GM12878 (cell line): Measurements from ENCODE around the gene CCR7. TPM values are rescaled to one million over a fixed set of nuclear protein-coding genes. Genes with fewer than 3 reads are reported as not detected.
A peak's percentile ranks its signal among the peaks of the same experiment; 100 is the strongest.

Source experiments
- BHLHE40 ChIP-seq, 2 experiments: fragments of 450-650 bp in 1 of 2; IDR thresholded peaks; 2 replicates each; pipeline ENCODE4 v1.6.1; 2011 to 2017; ENCODE audit warnings: low read depth in 2 of 2, borderline replicate concordance in 1 of 2, improper control_type of control experiment in 1 of 2, low read length in 1 of 2, mild to moderate bottlenecking in 1 of 2
- CHD2 ChIP-seq: IDR thresholded peaks from 2 replicates; pipeline ENCODE4 v1.6.1; 2011; ENCODE audit warnings: low read depth, low read length, improper control_type of control experiment, borderline replicate concordance
- EED ChIP-seq: sonication (generic); IDR thresholded peaks from 2 replicates; pipeline ENCODE4 v1.6.1; 2016; ENCODE audit warnings: antibody characterized with exemption, low read depth
- FOXM1 ChIP-seq: IDR thresholded peaks from 2 replicates; pipeline ENCODE4 v1.6.1; 2012; ENCODE audit warnings: low read depth, mild to moderate bottlenecking, inconsistent platforms, low read length, moderate library complexity
- MYC ChIP-seq: IDR thresholded peaks from 2 replicates; pipeline ENCODE4 v1.6.1; 2011; ENCODE audit warnings: mild to moderate bottlenecking, low read length, moderate library complexity, inconsistent platforms; ENCODE audit not compliant: insufficient read depth, insufficient replicate concordance, insufficient read length, severe bottlenecking
- NFXL1 ChIP-seq: fragments of 450-650 bp; IDR thresholded peaks from 2 replicates; pipeline ENCODE4 v1.6.1; 2017; ENCODE audit warnings: antibody characterized with exemption, mild to moderate bottlenecking, borderline replicate concordance
- POLR2A ChIP-seq: IDR thresholded peaks from 2 replicates; pipeline ENCODE4 v1.6.1; 2011; ENCODE audit warnings: low read depth, mild to moderate bottlenecking, low read length
- SREBF1 ChIP-seq: IDR thresholded peaks from 2 replicates; pipeline ENCODE4 v1.6.1; 2012; ENCODE audit warnings: mild to moderate bottlenecking, low read length
- SUPT20H ChIP-seq: IDR thresholded peaks from 2 replicates; pipeline ENCODE4 v1.6.1; 2011; ENCODE audit warnings: low read depth, mild to moderate bottlenecking, low read length, moderate library complexity, borderline replicate concordance; ENCODE audit not compliant: control insufficient read depth
- YBX1 ChIP-seq: fragments of 450-650 bp; IDR thresholded peaks from 2 replicates; pipeline ENCODE4 v1.6.1; 2016; ENCODE audit warnings: antibody characterized with exemption
- ZNF384 ChIP-seq: IDR thresholded peaks from 2 replicates; pipeline ENCODE4 v1.6.1; 2012; ENCODE audit warnings: low read depth, mild to moderate bottlenecking, low read length, improper control_type of control experiment, borderline replicate concordance
- ZSCAN29 ChIP-seq: fragments of 450-650 bp; IDR thresholded peaks from 2 replicates; pipeline ENCODE4 v1.6.1; 2017; ENCODE audit warnings: mild to moderate bottlenecking, moderate library complexity
- polyA plus RNA-seq, 11 experiments: library from polyadenylated mRNA; depleted of rRNA in 4 of 11; unstranded in 6 of 11; stranded (reverse) in 5 of 11; fragments of >200 nt; fragmentation: Nextera tagmentation in 4 of 11; fragmentation: Illumina TruSeq in 1 of 11; extraction: Ambion mirVana in 4 of 11; extraction: Trizol in 1 of 11; gene quantifications; 1 replicate in 1 of 11; 2 replicates in 10 of 11; pipeline versions ENCODE4 v1.2.1 to v1.2.3, GENCODE V29; 2011 to 2016; ENCODE audit warnings: inconsistent platforms in 2 of 11, missing spikeins in 2 of 11, low read depth in 1 of 11
- total RNA-seq, 4 experiments: library from RNA; depleted of rRNA in 3 of 4; stranded (reverse); fragments of >200 nt in 3 of 4; fragmentation: Illumina TruSeq in 1 of 4; extraction: Trizol in 1 of 4; gene quantifications; 2 replicates each; pipeline versions ENCODE4 v1.2.1 to v1.2.3, GENCODE V29; 2013 to 2021
- TF ChIP-seq, protein P1 (sequence below): IDR thresholded peaks from 2 replicates; pipeline ENCODE4 v1.6.1; 2012; ENCODE audit warnings: mild to moderate bottlenecking, low read depth, low read length
- TF ChIP-seq, protein P2 (sequence below), 3 experiments: IDR thresholded peaks in 2 of 3; conservative IDR thresholded peaks in 1 of 3; 2 replicates each; pipeline ENCODE4 v1.5.1; 2011; ENCODE audit warnings: low read depth in 3 of 3, low read length in 3 of 3, mild to moderate bottlenecking in 3 of 3, control low read depth in 2 of 3, moderate library complexity in 2 of 3, inconsistent platforms in 1 of 3, mixed read lengths in 1 of 3; ENCODE audit not compliant: control insufficient read depth in 2 of 3, insufficient read depth in 1 of 3; ENCODE audit errors: extremely low read depth in 1 of 3
- TF ChIP-seq, protein P3 (sequence below): fragments of 450-650 bp; IDR thresholded peaks from 2 replicates; pipeline ENCODE4 v1.6.1; 2018; ENCODE audit warnings: mild to moderate bottlenecking, low read depth, moderate library complexity; ENCODE audit not compliant: partially characterized antibody
- TF ChIP-seq, protein P4 (sequence below): IDR thresholded peaks from 2 replicates; pipeline ENCODE4 v1.6.1; 2012; ENCODE audit warnings: low read depth, low read length, improper control_type of control experiment
- TF ChIP-seq, protein P5 (sequence below): fragments of 450-650 bp; conservative IDR thresholded peaks from 2 replicates; pipeline ENCODE4 v1.6.1; 2017; ENCODE audit warnings: mild to moderate bottlenecking, moderate library complexity

The CCR7 gene
- total and polyA plus RNA-seq, 10 of the 15 experiments (the other 5 are each of a cell fraction or from before 2014, with no cell fraction given), result 131 to 1,171 (median 260) TPM

DNA sequence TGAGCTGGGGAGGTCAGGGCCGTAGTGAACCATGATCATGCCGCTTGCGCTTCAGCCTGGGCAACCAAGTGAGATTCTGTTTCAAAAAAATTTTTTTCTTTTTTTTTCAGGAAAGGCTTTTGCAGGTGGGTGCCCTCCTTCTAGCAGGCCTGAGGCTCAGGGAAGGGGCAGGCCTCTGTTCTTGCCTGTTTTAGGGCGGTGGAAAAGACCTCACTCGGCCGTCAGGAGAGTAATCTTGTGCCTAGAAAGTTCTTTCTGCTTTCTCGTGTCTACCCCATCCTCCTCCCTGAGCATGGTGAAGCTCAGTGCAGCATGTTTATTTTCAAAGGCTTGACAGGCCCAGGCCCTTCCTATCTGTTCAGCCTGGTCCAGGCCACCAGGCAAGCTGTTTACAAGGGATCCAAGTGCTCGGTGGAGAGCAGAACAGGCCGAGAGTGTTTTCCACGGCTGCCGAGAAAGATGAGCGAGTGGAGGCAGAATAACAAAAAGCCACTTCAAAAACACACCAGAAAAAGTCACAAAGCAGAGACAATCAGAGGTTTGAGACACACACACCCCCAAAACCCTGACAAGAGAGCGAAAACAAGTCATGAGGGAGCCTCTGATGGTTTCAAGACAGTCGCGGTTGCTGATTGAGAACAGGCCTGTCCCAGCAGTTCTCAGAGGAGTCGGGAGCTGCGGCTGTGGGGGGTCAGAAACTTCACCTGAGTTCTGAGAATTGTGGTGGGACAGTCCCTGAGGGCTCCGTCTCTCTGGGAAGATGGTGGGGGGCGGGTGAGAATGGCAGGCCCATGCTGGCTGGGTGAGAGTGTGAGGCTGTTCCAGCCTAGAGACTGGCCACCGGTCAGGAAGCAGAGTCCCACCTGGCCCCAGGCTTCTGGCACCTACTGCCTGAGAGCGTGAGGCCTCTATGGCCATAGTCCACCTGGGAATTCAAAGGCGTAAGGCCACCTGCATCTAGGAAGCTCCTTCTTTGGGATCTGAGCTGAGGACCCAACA is 37.5 kb upstream of the CCR7 start (continued):
- TF ChIP-seq, protein P1, sequence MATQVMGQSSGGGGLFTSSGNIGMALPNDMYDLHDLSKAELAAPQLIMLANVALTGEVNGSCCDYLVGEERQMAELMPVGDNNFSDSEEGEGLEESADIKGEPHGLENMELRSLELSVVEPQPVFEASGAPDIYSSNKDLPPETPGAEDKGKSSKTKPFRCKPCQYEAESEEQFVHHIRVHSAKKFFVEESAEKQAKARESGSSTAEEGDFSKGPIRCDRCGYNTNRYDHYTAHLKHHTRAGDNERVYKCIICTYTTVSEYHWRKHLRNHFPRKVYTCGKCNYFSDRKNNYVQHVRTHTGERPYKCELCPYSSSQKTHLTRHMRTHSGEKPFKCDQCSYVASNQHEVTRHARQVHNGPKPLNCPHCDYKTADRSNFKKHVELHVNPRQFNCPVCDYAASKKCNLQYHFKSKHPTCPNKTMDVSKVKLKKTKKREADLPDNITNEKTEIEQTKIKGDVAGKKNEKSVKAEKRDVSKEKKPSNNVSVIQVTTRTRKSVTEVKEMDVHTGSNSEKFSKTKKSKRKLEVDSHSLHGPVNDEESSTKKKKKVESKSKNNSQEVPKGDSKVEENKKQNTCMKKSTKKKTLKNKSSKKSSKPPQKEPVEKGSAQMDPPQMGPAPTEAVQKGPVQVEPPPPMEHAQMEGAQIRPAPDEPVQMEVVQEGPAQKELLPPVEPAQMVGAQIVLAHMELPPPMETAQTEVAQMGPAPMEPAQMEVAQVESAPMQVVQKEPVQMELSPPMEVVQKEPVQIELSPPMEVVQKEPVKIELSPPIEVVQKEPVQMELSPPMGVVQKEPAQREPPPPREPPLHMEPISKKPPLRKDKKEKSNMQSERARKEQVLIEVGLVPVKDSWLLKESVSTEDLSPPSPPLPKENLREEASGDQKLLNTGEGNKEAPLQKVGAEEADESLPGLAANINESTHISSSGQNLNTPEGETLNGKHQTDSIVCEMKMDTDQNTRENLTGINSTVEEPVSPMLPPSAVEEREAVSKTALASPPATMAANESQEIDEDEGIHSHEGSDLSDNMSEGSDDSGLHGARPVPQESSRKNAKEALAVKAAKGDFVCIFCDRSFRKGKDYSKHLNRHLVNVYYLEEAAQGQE, result no peak
- peak; percentile 90 for TF ChIP-seq CHD2
- peak; percentile 98 for TF ChIP-seq EED
- peak; percentile 97 for TF ChIP-seq FOXM1
- TF ChIP-seq NFXL1, result no peak
- no peak for TF ChIP-seq MYC
- no peak for TF ChIP-seq POLR2A
- peak; percentile 52; the same call in 1 of the 2 replicates for TF ChIP-seq ZSCAN29
- TF ChIP-seq, protein P2, sequence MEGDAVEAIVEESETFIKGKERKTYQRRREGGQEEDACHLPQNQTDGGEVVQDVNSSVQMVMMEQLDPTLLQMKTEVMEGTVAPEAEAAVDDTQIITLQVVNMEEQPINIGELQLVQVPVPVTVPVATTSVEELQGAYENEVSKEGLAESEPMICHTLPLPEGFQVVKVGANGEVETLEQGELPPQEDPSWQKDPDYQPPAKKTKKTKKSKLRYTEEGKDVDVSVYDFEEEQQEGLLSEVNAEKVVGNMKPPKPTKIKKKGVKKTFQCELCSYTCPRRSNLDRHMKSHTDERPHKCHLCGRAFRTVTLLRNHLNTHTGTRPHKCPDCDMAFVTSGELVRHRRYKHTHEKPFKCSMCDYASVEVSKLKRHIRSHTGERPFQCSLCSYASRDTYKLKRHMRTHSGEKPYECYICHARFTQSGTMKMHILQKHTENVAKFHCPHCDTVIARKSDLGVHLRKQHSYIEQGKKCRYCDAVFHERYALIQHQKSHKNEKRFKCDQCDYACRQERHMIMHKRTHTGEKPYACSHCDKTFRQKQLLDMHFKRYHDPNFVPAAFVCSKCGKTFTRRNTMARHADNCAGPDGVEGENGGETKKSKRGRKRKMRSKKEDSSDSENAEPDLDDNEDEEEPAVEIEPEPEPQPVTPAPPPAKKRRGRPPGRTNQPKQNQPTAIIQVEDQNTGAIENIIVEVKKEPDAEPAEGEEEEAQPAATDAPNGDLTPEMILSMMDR (IDR thresholded peaks at IDR 0.05 in 2 of 3, conservative IDR thresholded peaks at IDR 0.05 in 1 of 3; ENCODE audit: control insufficient read depth in 2 of 3, extremely low read depth in 1 of 3, insufficient read depth in 1 of 3, low read depth in 3 of 3, low read length in 3 of 3), result no peak
- TF ChIP-seq, protein P3, sequence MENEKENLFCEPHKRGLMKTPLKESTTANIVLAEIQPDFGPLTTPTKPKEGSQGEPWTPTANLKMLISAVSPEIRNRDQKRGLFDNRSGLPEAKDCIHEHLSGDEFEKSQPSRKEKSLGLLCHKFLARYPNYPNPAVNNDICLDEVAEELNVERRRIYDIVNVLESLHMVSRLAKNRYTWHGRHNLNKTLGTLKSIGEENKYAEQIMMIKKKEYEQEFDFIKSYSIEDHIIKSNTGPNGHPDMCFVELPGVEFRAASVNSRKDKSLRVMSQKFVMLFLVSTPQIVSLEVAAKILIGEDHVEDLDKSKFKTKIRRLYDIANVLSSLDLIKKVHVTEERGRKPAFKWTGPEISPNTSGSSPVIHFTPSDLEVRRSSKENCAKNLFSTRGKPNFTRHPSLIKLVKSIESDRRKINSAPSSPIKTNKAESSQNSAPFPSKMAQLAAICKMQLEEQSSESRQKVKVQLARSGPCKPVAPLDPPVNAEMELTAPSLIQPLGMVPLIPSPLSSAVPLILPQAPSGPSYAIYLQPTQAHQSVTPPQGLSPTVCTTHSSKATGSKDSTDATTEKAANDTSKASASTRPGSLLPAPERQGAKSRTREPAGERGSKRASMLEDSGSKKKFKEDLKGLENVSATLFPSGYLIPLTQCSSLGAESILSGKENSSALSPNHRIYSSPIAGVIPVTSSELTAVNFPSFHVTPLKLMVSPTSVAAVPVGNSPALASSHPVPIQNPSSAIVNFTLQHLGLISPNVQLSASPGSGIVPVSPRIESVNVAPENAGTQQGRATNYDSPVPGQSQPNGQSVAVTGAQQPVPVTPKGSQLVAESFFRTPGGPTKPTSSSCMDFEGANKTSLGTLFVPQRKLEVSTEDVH, result peak; percentile 33
- TF ChIP-seq SREBF1, result no peak
- TF ChIP-seq, protein P4, sequence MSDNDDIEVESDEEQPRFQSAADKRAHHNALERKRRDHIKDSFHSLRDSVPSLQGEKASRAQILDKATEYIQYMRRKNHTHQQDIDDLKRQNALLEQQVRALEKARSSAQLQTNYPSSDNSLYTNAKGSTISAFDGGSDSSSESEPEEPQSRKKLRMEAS, result no peak; the same call in 1 of the 2 replicates
- TF ChIP-seq BHLHE40 (IDR thresholded peaks at IDR 0.05; ENCODE audit: borderline replicate concordance in 1 of 2, low read depth in 2 of 2, low read length in 1 of 2), result peak; percentile 77 to 88
- TF ChIP-seq YBX1, result peak; percentile 96
- peak; percentile 68 for TF ChIP-seq ZNF384
- no peak for TF ChIP-seq SUPT20H
- TF ChIP-seq, protein P5, sequence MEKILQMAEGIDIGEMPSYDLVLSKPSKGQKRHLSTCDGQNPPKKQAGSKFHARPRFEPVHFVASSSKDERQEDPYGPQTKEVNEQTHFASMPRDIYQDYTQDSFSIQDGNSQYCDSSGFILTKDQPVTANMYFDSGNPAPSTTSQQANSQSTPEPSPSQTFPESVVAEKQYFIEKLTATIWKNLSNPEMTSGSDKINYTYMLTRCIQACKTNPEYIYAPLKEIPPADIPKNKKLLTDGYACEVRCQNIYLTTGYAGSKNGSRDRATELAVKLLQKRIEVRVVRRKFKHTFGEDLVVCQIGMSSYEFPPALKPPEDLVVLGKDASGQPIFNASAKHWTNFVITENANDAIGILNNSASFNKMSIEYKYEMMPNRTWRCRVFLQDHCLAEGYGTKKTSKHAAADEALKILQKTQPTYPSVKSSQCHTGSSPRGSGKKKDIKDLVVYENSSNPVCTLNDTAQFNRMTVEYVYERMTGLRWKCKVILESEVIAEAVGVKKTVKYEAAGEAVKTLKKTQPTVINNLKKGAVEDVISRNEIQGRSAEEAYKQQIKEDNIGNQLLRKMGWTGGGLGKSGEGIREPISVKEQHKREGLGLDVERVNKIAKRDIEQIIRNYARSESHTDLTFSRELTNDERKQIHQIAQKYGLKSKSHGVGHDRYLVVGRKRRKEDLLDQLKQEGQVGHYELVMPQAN, result 0 out of 2 replicates have a peak, but pooled peaks have one; percentile 17
